Upper lobe of left lung (tissue), 6 donors: Measurements from ENCODE around the gene FKBP2. TPM values are rescaled to one million over a fixed set of nuclear protein-coding genes. Genes with fewer than 3 reads are reported as not detected.

Experiments
- ATAC-seq, 2 donors: fragments of 200-7000 bp; cut with Tn5 transposase; one replicate each; pipeline ENCODE4 v1.9.1; 2022; ENCODE audit warnings: mild to moderate bottlenecking in 2 of 2, moderate library complexity in 2 of 2; ENCODE audit not compliant: low FRiP score in 2 of 2
- DNase-seq, 2 donors: peaks; one replicate each; pipeline ENCODE4 v3.0.0-alpha.2; 2019 to 2020
- H3K27ac ChIP-seq, 4 donors: fragments of 200-600 bp; sonication (generic); one replicate each; pipeline ENCODE4 v1.5.1; 2016 to 2019
- H3K27me3 ChIP-seq, 4 donors: fragments of 200-600 bp; sonication (generic); one replicate each; pipeline ENCODE4 v1.5.1; 2017 to 2019
- H3K36me3 ChIP-seq, 4 donors: fragments of 200-600 bp; sonication (generic); one replicate each; pipeline ENCODE4 v1.5.1; 2016 to 2019
- H3K4me1 ChIP-seq, 4 donors: fragments of 200-600 bp; sonication (generic); one replicate each; pipeline ENCODE4 v1.5.1; 2018 to 2019
- H3K4me3 ChIP-seq, 4 donors: fragments of 200-600 bp; sonication (generic); one replicate each; pipeline ENCODE4 v1.5.1; 2017 to 2019; ENCODE audit warnings: mild to moderate bottlenecking in 2 of 4, moderate library complexity in 1 of 4
- H3K9me3 ChIP-seq, 4 donors: fragments of 200-600 bp; sonication (generic); one replicate each; pipeline ENCODE4 v1.5.1; 2018 to 2019
- CTCF ChIP-seq, 6 experiments: fragments of 450-650 bp in 4 of 6; fragments of 200-600 bp in 2 of 6; sonication (generic) in 2 of 6; IDR thresholded peaks; one replicate each; pipeline ENCODE4 v1.5.1; 2016 to 2019; ENCODE audit warnings: antibody characterized with exemption in 6 of 6
- EP300 ChIP-seq, 4 donors: sonication (generic); formaldehyde crosslinking; IDR thresholded peaks; one replicate each; pipeline ENCODE4 v1.5.1; 2017; ENCODE audit warnings: antibody characterized with exemption in 4 of 4, control low read depth in 2 of 4
- POLR2A ChIP-seq, 4 donors: fragments of 450-650 bp; IDR thresholded peaks; one replicate each; pipeline ENCODE4 v1.5.1; 2016 to 2017; ENCODE audit warnings: antibody characterized with exemption in 4 of 4, mild to moderate bottlenecking in 2 of 4
- POLR2AphosphoS5 ChIP-seq, 2 donors: sonication (generic); formaldehyde crosslinking; IDR thresholded peaks; one replicate each; pipeline ENCODE4 v1.5.1; 2017; ENCODE audit warnings: antibody characterized with exemption in 2 of 2
- WGBS, 2 donors: methylation state at CpG; one replicate each; pipeline ENCODE4 v1.1.5; 2017 to 2018; 5-methylcytosine and 5-hydroxymethylcytosine counted together
- total RNA-seq, 6 donors: library from RNA; depleted of rRNA in 4 of 6; stranded (reverse); fragments of >200 nt in 4 of 6; gene quantifications; one replicate each; pipeline versions ENCODE4 v1.1.0 to v1.2.1, GENCODE V29; 2016 to 2021
- donor health status: DM: no; HTN: no; CAD: no; lungs with moderate emphysema.
- donor health status: DM: no; HTN: yes; CAD: no; lungs with severe emphysema.

The FKBP2 gene
- 100 to 1,000 TPM in 1 of 6 donors, 10 to 100 TPM in 5; 40.9 to 132 (median 63.1) TPM for total RNA-seq

DNA sequence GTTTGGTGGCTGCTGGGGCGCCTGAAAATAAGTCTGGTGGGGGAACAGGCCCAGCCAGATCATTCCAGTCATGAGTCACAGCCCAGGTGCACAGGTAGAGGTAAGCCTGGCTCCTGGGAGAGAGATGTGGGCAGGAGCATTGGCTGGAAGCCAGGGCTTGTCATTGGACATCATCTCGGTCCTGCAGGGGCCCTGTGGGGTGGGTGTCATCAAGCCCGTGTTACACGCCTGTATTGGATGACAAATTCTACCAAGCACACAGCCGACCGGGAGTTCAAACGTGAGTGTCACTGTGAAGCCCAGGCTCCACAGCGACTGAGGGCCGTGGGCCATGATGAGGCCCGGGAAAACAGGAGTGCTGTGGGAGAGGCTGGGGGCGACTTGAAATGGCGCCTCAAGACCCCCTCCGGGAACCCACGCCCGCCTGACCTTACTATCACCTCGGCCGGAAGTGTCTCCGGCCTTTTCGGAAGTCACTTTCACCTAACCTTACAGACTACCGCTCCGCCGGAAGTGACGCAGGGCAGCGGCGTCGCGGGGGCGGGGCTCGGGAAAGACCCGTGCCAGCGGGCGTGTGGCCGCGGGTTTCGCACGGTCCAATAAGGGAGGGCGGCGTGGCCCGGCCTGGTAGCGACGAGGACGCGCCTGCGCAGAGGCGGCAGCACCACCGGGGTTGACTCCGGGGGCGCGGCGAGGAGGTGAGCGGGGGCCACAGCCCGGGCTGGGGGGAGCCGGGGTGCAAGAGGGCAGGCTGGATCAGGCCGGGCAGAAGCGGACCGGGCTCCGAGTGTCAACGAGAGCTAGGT lies at the start of gene FKBP2:
Gene FKBP2 (plus strand): TSS at position 661 of the 806 bp plus-strand sequence. CDS start 1,293 bp downstream, outside the sequence.
- DNase-seq: peak; percentile 99 to 100
- peak; percentile 89 for ATAC-seq
- peaks cover 54 to 74% (median 57%) of the 10 kb centered on the region in 4 donors for H3K4me1 ChIP-seq
- peak within 1 kb of the TSS; percentile 93 to 99 (median 98) for H3K27ac ChIP-seq
- 0 to 2% methylated on average over 15 to 55 of the region's 58 CpGs for WGBS, 2 donors
- H3K36me3 ChIP-seq: peaks cover 0 to 31% (median 18%) of the 10 kb centered on the region in 4 donors
- H3K9me3 ChIP-seq: no peaks in the 10 kb centered on the region
- peak within 1 kb of the TSS; percentile 71 to 97 (median 90) for H3K4me3 ChIP-seq
- H3K27me3 ChIP-seq: no peaks in the 10 kb centered on the region
- TF ChIP-seq POLR2A (IDR thresholded peaks at IDR 0.05): peak in 3 of 4 donors; percentile 69 to 92 (median 72)
- peak; percentile 96 to 97 for TF ChIP-seq POLR2AphosphoS5 (IDR thresholded peaks at IDR 0.05)
- peak in 2 of 4 donors; percentile 32 to 67 for TF ChIP-seq EP300 (IDR thresholded peaks at IDR 0.05)
- TF ChIP-seq CTCF (IDR thresholded peaks at IDR 0.05): peak in 2 of 6 experiments; percentile 8 to 45

DNA sequence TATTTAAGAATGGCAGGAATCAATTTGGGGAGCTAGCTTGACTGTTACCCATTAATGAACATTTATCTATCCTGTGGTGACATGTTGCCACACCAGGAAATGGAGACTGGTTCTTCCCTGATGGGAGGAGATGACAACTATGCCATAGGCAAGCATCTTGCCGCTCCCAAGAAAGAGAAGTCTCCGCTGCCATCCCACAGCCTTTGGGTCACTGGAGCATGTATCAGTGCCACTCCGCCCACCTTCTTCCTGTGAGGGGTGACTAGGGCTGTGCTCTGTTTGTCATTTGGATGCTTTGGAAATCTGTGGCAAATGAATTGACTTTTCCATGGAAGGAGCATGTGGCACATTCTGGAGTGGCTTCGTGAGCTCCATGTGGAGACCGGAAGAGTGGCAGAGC lies 48.5 kb upstream of the FKBP2 start:
- Histone ChIP-seq H3K9me3 (no peaks in the 10 kb centered on the region), H3K27ac (no peak overlapping the region), H3K36me3 (peaks cover 35 to 62% (median 46%) of the 10 kb centered on the region in 4 donors), H3K4me3 (no peak overlapping the region), H3K27me3 (no peaks in the 10 kb centered on the region), H3K4me1 (peaks cover 8 to 22% (median 13%) of the 10 kb centered on the region in 4 donors)
- 85 to 100% methylated on average over 4 to 5 of the region's 5 CpGs for WGBS, 2 donors
- DNase-seq (no peak), ATAC-seq (peak in 1 of 2 donors; percentile 57)
- TF ChIP-seq EP300 (IDR thresholded peaks at IDR 0.05) (no peak), POLR2A (IDR thresholded peaks at IDR 0.05) (no peak), CTCF (IDR thresholded peaks at IDR 0.05) (no peak), POLR2AphosphoS5 (IDR thresholded peaks at IDR 0.05) (no peak)

GRCh38 chr11:64196626-64197025 lies 44.3 kb upstream of the FKBP2 start:
- H3K27me3 ChIP-seq: no peaks in the 10 kb centered on the region
- no peak overlapping the region for H3K27ac ChIP-seq
- H3K4me3 ChIP-seq: no peak overlapping the region
- DNase-seq: no peak
- no peak for TF ChIP-seq POLR2A (IDR thresholded peaks at IDR 0.05)
- ATAC-seq: no peak
- H3K36me3 ChIP-seq: peaks cover 55 to 90% (median 79%) of the 10 kb centered on the region in 4 donors
- H3K4me1 ChIP-seq: peaks cover 0 to 8% (median 0%) of the 10 kb centered on the region in 4 donors
- WGBS, 2 donors: 86% methylated on average over 9 of the region's 9 CpGs
- H3K9me3 ChIP-seq: no peaks in the 10 kb centered on the region

DNA sequence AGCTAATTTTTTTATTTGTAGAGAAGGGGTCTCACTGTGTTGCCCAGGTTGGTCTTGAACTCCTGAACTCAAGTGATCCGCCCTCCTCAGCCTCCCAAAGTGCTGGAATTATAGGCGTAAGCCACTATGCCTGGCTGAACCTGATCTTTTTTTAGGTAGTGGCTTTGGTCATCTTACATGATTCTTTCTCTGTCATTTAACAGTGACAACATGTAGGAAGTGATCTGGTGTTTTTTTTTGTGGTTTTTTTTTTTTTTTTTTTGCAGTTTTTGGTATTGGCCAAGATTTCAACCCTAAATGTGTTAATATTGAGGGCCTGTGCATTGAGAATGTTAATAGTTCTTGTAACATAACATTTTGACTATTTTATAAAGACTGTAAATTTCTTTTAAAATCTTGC lies 42.4 kb upstream of the FKBP2 start:
- Histone ChIP-seq H3K4me1 (no peaks in the 10 kb centered on the region), H3K9me3 (no peaks in the 10 kb centered on the region), H3K4me3 (no peak overlapping the region), H3K27me3 (no peaks in the 10 kb centered on the region), H3K27ac (no peak overlapping the region), H3K36me3 (peaks cover 60 to 99% (median 88%) of the 10 kb centered on the region in 4 donors)
- 86 to 90% methylated on average over 2 of the region's 2 CpGs for WGBS, 2 donors
- ATAC-seq: no peak
- no peak for DNase-seq
- no peak for TF ChIP-seq POLR2A (IDR thresholded peaks at IDR 0.05)
- no peak for TF ChIP-seq POLR2AphosphoS5 (IDR thresholded peaks at IDR 0.05)
- TF ChIP-seq CTCF (IDR thresholded peaks at IDR 0.05): no peak
- TF ChIP-seq EP300 (IDR thresholded peaks at IDR 0.05): no peak

GRCh38 chr11:64201543-64201942 lies 39.4 kb upstream of the FKBP2 start:
- H3K36me3 ChIP-seq: peaks cover 38 to 83% (median 67%) of the 10 kb centered on the region in 4 donors
- 89 to 94% methylated on average over 3 of the region's 3 CpGs for WGBS, 2 donors

More at GRCh38 chr11:64201543-64201942, 39.4 kb upstream of the FKBP2 start:
- peaks cover 17 to 26% (median 21%) of the 10 kb centered on the region in 4 donors for H3K4me1 ChIP-seq
- DNase-seq (no peak), ATAC-seq (no peak)
- TF ChIP-seq POLR2A (IDR thresholded peaks at IDR 0.05) (no peak), CTCF (IDR thresholded peaks at IDR 0.05) (no peak), POLR2AphosphoS5 (IDR thresholded peaks at IDR 0.05) (no peak)
- no peaks in the 10 kb centered on the region for H3K27me3 ChIP-seq
- H3K4me3 ChIP-seq: no peak overlapping the region
- no peak overlapping the region for H3K27ac ChIP-seq
- no peaks in the 10 kb centered on the region for H3K9me3 ChIP-seq
